Caco-2 (cell line): Measurements from ENCODE around the gene CCDC60. TPM values are rescaled to one million over a fixed set of nuclear protein-coding genes. Genes with fewer than 3 reads are reported as not detected.

Experiments used
- BruUV-seq: library from RNA; stranded (reverse); fragments of 400-500 nt; replicated peaks from 2 replicates; lab custom pipeline; 2021; lab: Mats Ljungman, UMichigan
- CTCF ChIA-PET: fragments of 300-600 bp; sonication (Branson Sonifier 250); formaldehyde crosslinking; loops from one replicate; lab custom pipeline; 2022; ENCODE audit warnings: antibody characterized with exemption; lab: Charles Lee
- POLR2A ChIA-PET: fragments of 300-600 bp; sonication (Branson Sonifier 250); formaldehyde crosslinking; loops from one replicate; lab custom pipeline; 2022; ENCODE audit warnings: antibody characterized with exemption; lab: Charles Lee
- DNase-seq, 2 experiments: peaks; one replicate each; pipeline versions ENCODE4 v3.0.0 to v3.0.0-alpha.2; 2020 to 2022
- H3K27me3 ChIP-seq: replicated peaks from 2 replicates; pipeline ENCODE4 v1.6.0; 2011; ENCODE audit warnings: low read length; ENCODE audit not compliant: control insufficient read depth, insufficient read depth
- H3K36me3 ChIP-seq: 2 replicates; pipeline ENCODE4 v1.5.1; 2011; ENCODE audit warnings: low read length; ENCODE audit not compliant: control insufficient read depth, insufficient read depth
- H3K4me1 ChIP-seq: fragments of 250-450 bp; sonication (Bioruptor Pico); 2 replicates; pipeline ENCODE4 v1.5.1; 2020; ENCODE audit warnings: mild to moderate bottlenecking
- H3K4me3 ChIP-seq: 2 replicates; pipeline ENCODE4 v1.5.1; 2011; ENCODE audit warnings: low read depth, mild to moderate bottlenecking, control low read depth, low read length
- H3K9me3 ChIP-seq: fragments of 250-450 bp; sonication (Bioruptor Pico); 2 replicates; pipeline ENCODE4 v1.5.1; 2020; ENCODE audit warnings: mild to moderate bottlenecking, moderate library complexity
- H3K27ac Mint-ChIP-seq: one replicate; pipeline ENCODE4 v1.8.0; 2022; ENCODE audit warnings: mixed read lengths; ENCODE audit not compliant: unreplicated experiment
- H3K27me3 Mint-ChIP-seq: one replicate; pipeline ENCODE4 v1.8.0; 2022; ENCODE audit warnings: mixed read lengths; ENCODE audit not compliant: insufficient read depth, unreplicated experiment
- H3K36me3 Mint-ChIP-seq: one replicate; pipeline ENCODE4 v1.8.0; 2022; ENCODE audit warnings: mild to moderate bottlenecking, mixed read lengths; ENCODE audit not compliant: insufficient read depth, unreplicated experiment
- H3K4me1 Mint-ChIP-seq: one replicate; pipeline ENCODE4 v1.8.0; 2022; ENCODE audit warnings: low read depth, mixed read lengths; ENCODE audit not compliant: unreplicated experiment
- H3K4me3 Mint-ChIP-seq: one replicate; pipeline ENCODE4 v1.8.0; 2022; ENCODE audit warnings: mild to moderate bottlenecking, moderate library complexity, mixed read lengths; ENCODE audit not compliant: unreplicated experiment
- H3K9me3 Mint-ChIP-seq: one replicate; pipeline ENCODE4 v1.8.0; 2022; ENCODE audit warnings: mixed read lengths; ENCODE audit not compliant: unreplicated experiment
- CTCF ChIP-seq, 2 experiments: fragments of 200-600 bp in 1 of 2; IDR thresholded peaks; 1 replicate in 1 of 2; 2 replicates in 1 of 2; pipeline versions ENCODE4 v1.5.1 to v1.8.0; 2011 to 2022; ENCODE audit warnings: antibody characterized with exemption in 1 of 2, control low read depth in 1 of 2, inconsistent platforms in 1 of 2, low read depth in 1 of 2, low read length in 1 of 2, mild to moderate bottlenecking in 1 of 2, moderate library complexity in 1 of 2; ENCODE audit not compliant: insufficient read depth in 1 of 2, severe bottlenecking in 1 of 2, unreplicated experiment in 1 of 2
- intact Hi-C: fragments of 100-400 bp; cut with micrococcal nuclease; formaldehyde crosslinking; loops from one replicate; pipeline ENCODE4 v1.10.0; 2022; ENCODE audit not compliant: unreplicated experiment
- total RNA-seq: library from RNA; stranded (reverse); gene quantifications from 2 replicates; pipeline ENCODE4 v1.2.3, GENCODE V29; 2022

CCDC60 gene
- total RNA-seq, 1 experiment from 2014 or later = not detected

GRCh38 chr12:119383206-119383605 is 48.7 kb downstream of the CCDC60 start:
- ChIA-PET POLR2A (no interaction called here), CTCF (no interaction called here)
- H3K4me3 ChIP-seq = no peak overlapping the region
- no peaks in the 10 kb centered on the region for H3K4me1 Mint-ChIP-seq
- no peaks in the 10 kb centered on the region for H3K4me1 ChIP-seq
- no peaks in the 10 kb centered on the region for H3K36me3 ChIP-seq
- H3K27ac Mint-ChIP-seq = no peak overlapping the region
- H3K4me3 Mint-ChIP-seq = no peak overlapping the region
- DNase-seq = no peak
- intact Hi-C loops = no loop called here
- no TSS peak for BruUV-seq
- peaks cover 3% of the 10 kb centered on the region for H3K27me3 Mint-ChIP-seq
- H3K9me3 Mint-ChIP-seq = peaks cover 6% of the 10 kb centered on the region
- TF ChIP-seq CTCF (IDR thresholded peaks at IDR 0.05; ENCODE audit: insufficient read depth in 1 of 2, low read depth in 1 of 2, low read length in 1 of 2, severe bottlenecking in 1 of 2, unreplicated experiment in 1 of 2) = no peak
- no peaks in the 10 kb centered on the region for H3K27me3 ChIP-seq
- no peaks in the 10 kb centered on the region for H3K36me3 Mint-ChIP-seq
- no peaks in the 10 kb centered on the region for H3K9me3 ChIP-seq

GRCh38 chr12:119384340-119384739 is 49.8 kb downstream of the CCDC60 start:
- BruUV-seq = no TSS peak
- ChIA-PET CTCF (no interaction called here), POLR2A (no interaction called here)
- intact Hi-C loops = no loop called here
- no peaks in the 10 kb centered on the region for H3K4me1 ChIP-seq
- no peak overlapping the region for H3K4me3 ChIP-seq
- H3K36me3 ChIP-seq = no peaks in the 10 kb centered on the region
- H3K27me3 ChIP-seq = no peaks in the 10 kb centered on the region
- TF ChIP-seq CTCF (IDR thresholded peaks at IDR 0.05; ENCODE audit: insufficient read depth in 1 of 2, low read depth in 1 of 2, low read length in 1 of 2, severe bottlenecking in 1 of 2, unreplicated experiment in 1 of 2) = no peak
- H3K9me3 ChIP-seq = no peaks in the 10 kb centered on the region
- DNase-seq = no peak
- H3K4me3 Mint-ChIP-seq = no peak overlapping the region
- H3K4me1 Mint-ChIP-seq = no peaks in the 10 kb centered on the region
- no peaks in the 10 kb centered on the region for H3K36me3 Mint-ChIP-seq
- peaks cover 6% of the 10 kb centered on the region for H3K9me3 Mint-ChIP-seq
- H3K27ac Mint-ChIP-seq = no peak overlapping the region
- H3K27me3 Mint-ChIP-seq = peaks cover 3% of the 10 kb centered on the region

- TF ChIP-seq CTCF (IDR thresholded peaks at IDR 0.05; ENCODE audit: insufficient read depth in 1 of 2, low read depth in 1 of 2, low read length in 1 of 2, severe bottlenecking in 1 of 2, unreplicated experiment in 1 of 2) = no peak
- Mint-ChIP-seq H3K4me3 (no peak overlapping the region), H3K9me3 (peaks cover 6% of the 10 kb centered on the region), H3K4me1 (no peaks in the 10 kb centered on the region), H3K36me3 (no peaks in the 10 kb centered on the region), H3K27me3 (peaks cover 3% of the 10 kb centered on the region), H3K27ac (no peak overlapping the region)
- H3K9me3 ChIP-seq = no peaks in the 10 kb centered on the region
- no peak overlapping the region for H3K4me3 ChIP-seq
- no TSS peak for BruUV-seq
- ChIA-PET CTCF (no interaction called here), POLR2A (no interaction called here)
- DNase-seq = no peak
- intact Hi-C loops = no loop called here
- H3K27me3 ChIP-seq = no peaks in the 10 kb centered on the region
- H3K4me1 ChIP-seq = no peaks in the 10 kb centered on the region
- H3K36me3 ChIP-seq = no peaks in the 10 kb centered on the region
Measured at GRCh38 chr12:119385659-119386058, 51.1 kb downstream of the CCDC60 start.
